Measurements from ENCODE around the gene PLIN5.

The PLIN5 gene

GRCh38 chr19:4523306-4524110 lies 11.5 kb downstream of the PLIN5 start:
- no peak overlapping the region for H3K4me3 Mint-ChIP-seq
- no peaks in the 10 kb centered on the region for H3K9me3 Mint-ChIP-seq (ENCODE audit: low read depth)
- peaks cover 3% of the 10 kb centered on the region for H3K27me3 Mint-ChIP-seq
- no peaks in the 10 kb centered on the region for H3K4me1 Mint-ChIP-seq (ENCODE audit: low read depth)
- no peaks in the 10 kb centered on the region for H3K36me3 Mint-ChIP-seq
- no peak overlapping the region for H3K27ac Mint-ChIP-seq

DNA sequence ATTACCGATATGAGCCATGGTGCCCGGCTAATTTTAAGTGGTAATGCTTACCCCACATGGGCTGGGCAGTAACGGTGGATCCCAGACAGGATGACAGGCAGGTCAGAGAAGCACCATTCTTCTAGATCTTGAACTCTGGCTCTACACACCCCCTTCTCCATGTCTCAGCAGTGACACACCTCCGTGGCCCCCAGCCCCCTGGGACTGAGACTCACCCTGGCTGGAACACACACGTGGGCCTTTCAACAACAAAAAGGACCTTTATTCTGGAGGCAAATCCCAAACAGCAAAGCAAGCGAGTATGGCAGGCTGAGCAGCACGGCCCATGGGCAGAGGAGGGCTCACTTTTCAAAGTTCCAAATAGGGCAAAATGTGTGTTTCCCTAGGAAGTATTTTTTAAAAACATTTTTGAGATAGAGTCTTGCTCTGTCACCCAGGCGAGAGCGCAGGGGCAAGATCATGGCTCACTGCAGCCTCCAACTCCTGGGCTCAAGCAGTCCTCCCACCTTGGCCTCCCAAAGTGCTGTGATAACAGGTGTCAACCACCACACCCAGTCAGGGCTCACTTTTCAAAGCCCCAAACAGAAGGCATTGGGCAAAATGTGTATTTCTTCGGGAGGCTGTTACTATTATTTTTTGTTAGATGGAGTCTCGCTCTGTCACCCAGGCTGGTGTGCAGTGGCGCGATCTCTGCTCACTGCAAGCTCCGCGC lies 12.6 kb downstream of the PLIN5 start:
- Mint-ChIP-seq H3K4me1 (ENCODE audit: low read depth) (no peaks in the 10 kb centered on the region), H3K9me3 (ENCODE audit: low read depth) (no peaks in the 10 kb centered on the region), H3K27me3 (peaks cover 3% of the 10 kb centered on the region), H3K4me3 (no peak overlapping the region), H3K27ac (no peak overlapping the region), H3K36me3 (no peaks in the 10 kb centered on the region)

DNA sequence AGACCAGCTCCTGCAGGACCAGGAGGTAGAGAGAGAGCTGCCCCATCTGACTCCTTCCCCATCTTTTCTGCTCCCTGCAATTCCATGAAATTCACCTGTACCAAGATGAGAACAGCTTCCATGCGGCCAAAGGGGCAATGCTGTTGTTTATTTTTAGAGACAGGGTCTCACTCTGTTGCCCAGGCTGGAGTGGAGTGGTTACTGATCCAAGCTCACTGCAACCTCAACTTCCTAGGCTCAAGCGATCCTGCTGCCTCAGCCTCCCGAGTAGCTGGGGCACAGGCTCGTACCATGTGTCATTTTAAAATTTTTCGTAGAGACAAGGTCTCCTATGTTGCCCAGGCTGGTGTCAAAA lies 13.2 kb downstream of the PLIN5 start:
- H3K4me1 Mint-ChIP-seq (ENCODE audit: low read depth) = no peaks in the 10 kb centered on the region
- peaks cover 3% of the 10 kb centered on the region for H3K27me3 Mint-ChIP-seq
- H3K4me3 Mint-ChIP-seq = no peak overlapping the region
- H3K36me3 Mint-ChIP-seq = no peaks in the 10 kb centered on the region
- no peaks in the 10 kb centered on the region for H3K9me3 Mint-ChIP-seq (ENCODE audit: low read depth)
- no peak overlapping the region for H3K27ac Mint-ChIP-seq

GRCh38 chr19:4521170-4521887 lies 13.7 kb downstream of the PLIN5 start:
- no peaks in the 10 kb centered on the region for H3K4me1 Mint-ChIP-seq (ENCODE audit: low read depth)
- H3K27ac Mint-ChIP-seq = no peak overlapping the region
- H3K27me3 Mint-ChIP-seq = peaks cover 3% of the 10 kb centered on the region
- H3K4me3 Mint-ChIP-seq = no peak overlapping the region
- no peaks in the 10 kb centered on the region for H3K9me3 Mint-ChIP-seq (ENCODE audit: low read depth)
- no peaks in the 10 kb centered on the region for H3K36me3 Mint-ChIP-seq

DNA sequence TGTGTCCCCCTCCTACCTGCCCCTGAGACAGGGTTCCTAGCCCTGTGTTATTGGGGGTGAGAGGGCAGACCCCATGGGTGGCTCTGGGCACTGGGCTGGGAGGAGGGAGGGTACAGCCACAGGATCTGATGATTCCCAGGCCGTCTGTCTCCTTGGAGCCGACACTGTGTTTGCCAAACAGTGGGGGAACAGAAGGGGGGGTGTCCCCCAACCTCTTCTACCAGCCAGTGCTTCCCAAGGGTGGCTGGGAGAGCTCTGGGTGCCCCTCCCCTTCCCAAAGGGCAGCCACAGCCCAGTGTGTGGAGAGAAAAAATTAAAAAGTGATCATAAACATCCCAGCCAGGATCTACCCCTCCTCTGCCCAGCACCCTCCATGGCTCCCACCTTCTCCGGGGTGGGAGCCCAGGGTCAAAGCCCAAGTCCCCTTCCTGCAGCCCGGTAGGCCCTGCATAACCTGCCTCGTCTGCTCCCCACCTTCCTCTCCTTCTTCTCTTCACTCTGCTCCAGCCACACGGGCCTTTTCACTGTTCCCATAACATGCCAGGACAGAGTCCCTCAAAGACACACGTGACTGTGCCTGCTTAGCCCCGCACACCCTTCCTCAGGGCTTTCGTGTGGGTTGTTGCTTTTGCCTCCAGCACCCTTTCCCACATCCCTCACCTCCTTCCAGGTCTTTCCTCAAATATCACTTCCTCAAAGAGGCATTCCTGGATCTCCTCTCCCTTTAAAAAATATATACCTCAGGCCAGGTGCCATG lies 15.3 kb downstream of the PLIN5 start:
- Mint-ChIP-seq H3K9me3 (ENCODE audit: low read depth) (no peaks in the 10 kb centered on the region), H3K36me3 (no peaks in the 10 kb centered on the region), H3K4me3 (no peak overlapping the region), H3K27ac (no peak overlapping the region), H3K4me1 (ENCODE audit: low read depth) (no peaks in the 10 kb centered on the region), H3K27me3 (peaks cover 3% of the 10 kb centered on the region)

- peaks cover 3% of the 10 kb centered on the region for H3K27me3 Mint-ChIP-seq
- no peak overlapping the region for H3K27ac Mint-ChIP-seq
- H3K4me3 Mint-ChIP-seq = no peak overlapping the region
These were observed 15.9 kb downstream of the PLIN5 start for GRCh38 chr19:4519172-4519496.

GRCh38 chr19:4518345-4519171 lies 16.5 kb downstream of the PLIN5 start, which contains the start of gene PLIN4:
PLIN4 (minus strand) TSS chr19:4518486; CDS start chr19:4518272, 214 bp downstream.
- Mint-ChIP-seq H3K27me3 (peaks cover 3% of the 10 kb centered on the region), H3K4me1 (ENCODE audit: low read depth) (no peaks in the 10 kb centered on the region), H3K4me3 (no peak within 1 kb of the TSS), H3K9me3 (ENCODE audit: low read depth) (no peaks in the 10 kb centered on the region), H3K27ac (no peak within 1 kb of the TSS), H3K36me3 (no peaks in the 10 kb centered on the region)

More at GRCh38 chr19:4519172-4519496, 15.9 kb downstream of the PLIN5 start:
- H3K36me3 Mint-ChIP-seq = no peaks in the 10 kb centered on the region
- no peaks in the 10 kb centered on the region for H3K9me3 Mint-ChIP-seq (ENCODE audit: low read depth)
- H3K4me1 Mint-ChIP-seq (ENCODE audit: low read depth) = no peaks in the 10 kb centered on the region

GRCh38 chr19:4517451-4518057 lies 17.5 kb downstream of the PLIN5 start:
- no peaks in the 10 kb centered on the region for H3K36me3 Mint-ChIP-seq
- H3K9me3 Mint-ChIP-seq (ENCODE audit: low read depth) = no peaks in the 10 kb centered on the region
- no peak overlapping the region for H3K4me3 Mint-ChIP-seq
- H3K27ac Mint-ChIP-seq = no peak overlapping the region
- H3K27me3 Mint-ChIP-seq = peaks cover 3% of the 10 kb centered on the region
- H3K4me1 Mint-ChIP-seq (ENCODE audit: low read depth) = no peaks in the 10 kb centered on the region

DNA sequence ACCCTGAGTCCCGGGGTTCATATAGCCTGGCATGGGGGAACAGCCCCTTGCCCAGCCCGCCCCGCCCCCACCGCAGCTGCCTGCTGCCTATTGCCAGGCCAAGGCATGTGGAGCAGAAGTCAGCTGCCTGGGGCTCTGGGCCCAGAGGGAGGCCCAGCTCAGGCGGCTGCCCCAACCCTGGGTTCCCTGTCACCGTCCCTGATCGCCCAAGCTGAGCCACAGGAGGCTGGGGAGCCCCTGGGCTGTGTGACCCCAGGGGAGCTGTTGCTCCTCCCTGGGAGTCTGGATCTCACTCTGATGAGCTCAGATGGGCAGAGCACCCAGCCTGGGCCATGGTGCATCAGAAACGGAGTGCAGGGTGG lies 18.1 kb downstream of the PLIN5 start:
- Mint-ChIP-seq H3K27me3 (peaks cover 3% of the 10 kb centered on the region), H3K9me3 (ENCODE audit: low read depth) (no peaks in the 10 kb centered on the region), H3K36me3 (no peaks in the 10 kb centered on the region), H3K4me1 (ENCODE audit: low read depth) (no peaks in the 10 kb centered on the region), H3K27ac (no peak overlapping the region), H3K4me3 (no peak overlapping the region)

- no peaks in the 10 kb centered on the region for H3K36me3 Mint-ChIP-seq
- H3K27ac Mint-ChIP-seq = no peak overlapping the region
- no peaks in the 10 kb centered on the region for H3K9me3 Mint-ChIP-seq (ENCODE audit: low read depth)
- H3K27me3 Mint-ChIP-seq = peaks cover 3% of the 10 kb centered on the region
- H3K4me3 Mint-ChIP-seq = no peak overlapping the region
- no peaks in the 10 kb centered on the region for H3K4me1 Mint-ChIP-seq (ENCODE audit: low read depth)
These were observed 18.7 kb downstream of the PLIN5 start for GRCh38 chr19:4516199-4516938.

- no peak overlapping the region for H3K27ac Mint-ChIP-seq
These were observed 19.3 kb downstream of the PLIN5 start for GRCh38 chr19:4515732-4516131.

DNA sequence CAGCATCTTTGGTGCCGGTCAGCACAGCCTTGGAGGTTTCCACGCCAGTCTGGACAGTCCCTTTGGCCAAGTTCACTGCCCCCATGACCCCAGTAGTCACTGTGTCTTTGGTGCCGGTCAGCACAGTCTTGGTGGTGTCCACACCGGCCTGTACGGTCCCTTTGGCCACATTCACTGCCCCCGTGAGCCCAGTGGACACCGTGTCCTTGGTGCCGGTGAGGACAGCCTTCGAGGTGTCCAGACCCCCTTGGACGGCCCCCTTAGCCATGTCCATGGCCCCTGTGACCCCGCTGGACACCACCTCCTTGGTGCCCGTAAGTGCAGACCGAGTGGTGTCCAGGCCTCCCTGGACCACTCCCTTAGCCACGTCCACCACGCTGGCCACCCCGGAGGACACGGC lies 21.8 kb downstream of the PLIN5 start:
- no peaks in the 10 kb centered on the region for H3K27me3 Mint-ChIP-seq

More at GRCh38 chr19:4515732-4516131, 19.3 kb downstream of the PLIN5 start:
- H3K4me1 Mint-ChIP-seq (ENCODE audit: low read depth) = no peaks in the 10 kb centered on the region
- H3K27me3 Mint-ChIP-seq = peaks cover 2% of the 10 kb centered on the region
- H3K9me3 Mint-ChIP-seq (ENCODE audit: low read depth) = no peaks in the 10 kb centered on the region
- no peak overlapping the region for H3K4me3 Mint-ChIP-seq
- no peaks in the 10 kb centered on the region for H3K36me3 Mint-ChIP-seq

DNA sequence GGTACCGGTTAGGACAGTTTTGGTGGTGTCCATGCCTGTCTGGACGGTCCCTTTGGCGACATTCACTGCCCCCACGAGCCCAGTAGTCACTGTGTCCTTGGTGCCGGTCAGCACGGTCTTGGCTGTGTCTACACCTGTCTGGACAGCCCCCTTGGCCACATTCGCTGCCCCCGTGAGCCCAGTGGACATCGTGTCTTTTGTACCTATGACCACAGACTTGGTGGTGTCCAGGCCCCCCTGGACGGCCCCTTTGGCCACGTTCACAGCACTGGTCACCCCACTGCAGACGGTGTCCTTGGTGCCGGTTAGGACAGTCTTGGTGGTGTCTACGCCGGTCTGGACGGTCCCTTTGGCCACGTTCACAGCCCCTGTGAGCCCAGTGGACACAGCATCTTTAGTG lies 23.0 kb downstream of the PLIN5 start:
- Mint-ChIP-seq H3K9me3 (ENCODE audit: low read depth) (no peaks in the 10 kb centered on the region), H3K4me3 (no peak overlapping the region), H3K27ac (no peak overlapping the region), H3K4me1 (ENCODE audit: low read depth) (no peaks in the 10 kb centered on the region), H3K36me3 (no peaks in the 10 kb centered on the region), H3K27me3 (no peaks in the 10 kb centered on the region)

More for the DNA sequence above, 21.8 kb downstream of the PLIN5 start:
- no peaks in the 10 kb centered on the region for H3K4me1 Mint-ChIP-seq (ENCODE audit: low read depth)
- no peaks in the 10 kb centered on the region for H3K36me3 Mint-ChIP-seq
- no peaks in the 10 kb centered on the region for H3K9me3 Mint-ChIP-seq (ENCODE audit: low read depth)
- no peak overlapping the region for H3K4me3 Mint-ChIP-seq
- H3K27ac Mint-ChIP-seq = no peak overlapping the region

Measured in activated naive CD8-positive, alpha-beta T cell (primary cell).